Suprapubic skin (tissue), 4 donors: ENCODE measurements around the gene GFY.

Source experiments
- CTCF ChIP-seq, 2 donors: fragments of 200-600 bp in 1 of 2; fragments of 450-650 bp in 1 of 2; sonication (generic) in 1 of 2; IDR thresholded peaks; one replicate each; pipeline ENCODE4 v1.5.1; 2016 to 2019; ENCODE audit warnings: antibody characterized with exemption in 2 of 2, mild to moderate bottlenecking in 1 of 2, moderate library complexity in 1 of 2
- POLR2A ChIP-seq, 2 donors: fragments of 450-650 bp; IDR thresholded peaks; one replicate each; pipeline ENCODE4 v1.6.1; 2017; ENCODE audit warnings: antibody characterized with exemption in 2 of 2, mild to moderate bottlenecking in 2 of 2, moderate library complexity in 2 of 2
- POLR2AphosphoS5 ChIP-seq, 3 donors: sonication (generic); formaldehyde crosslinking; IDR thresholded peaks; one replicate each; pipeline ENCODE4 v1.6.1; 2017; ENCODE audit warnings: antibody characterized with exemption in 3 of 3

GRCh38 chr19:49475191-49475917, 50.2 kb downstream of the GFY start:
- no peak for TF ChIP-seq CTCF (IDR thresholded peaks at IDR 0.05)
- TF ChIP-seq POLR2A (IDR thresholded peaks at IDR 0.05), result no peak
- TF ChIP-seq POLR2AphosphoS5 (IDR thresholded peaks at IDR 0.05), result no peak
